Posterior cingulate gyrus (tissue), 11 donors: ENCODE data around the gene SMG1.
"Not testable (repeated sequence)": the region's sequence is repeated elsewhere in the genome, so short reads cannot be mapped to it uniquely, and the experiment has no call there.

Experiments
- DNase-seq, 10 donors: peaks; one replicate each; pipeline versions ENCODE4 v3.0.0 to v3.0.0-alpha.2; 2020 to 2021; ENCODE audit warnings: mixed read lengths in 3 of 10
- intact Hi-C: fragments of 100-400 bp; cut with DNase I; formaldehyde crosslinking; loops from one replicate; pipeline ENCODE4 v1.15.1; 2023

SMG1 gene

DNA sequence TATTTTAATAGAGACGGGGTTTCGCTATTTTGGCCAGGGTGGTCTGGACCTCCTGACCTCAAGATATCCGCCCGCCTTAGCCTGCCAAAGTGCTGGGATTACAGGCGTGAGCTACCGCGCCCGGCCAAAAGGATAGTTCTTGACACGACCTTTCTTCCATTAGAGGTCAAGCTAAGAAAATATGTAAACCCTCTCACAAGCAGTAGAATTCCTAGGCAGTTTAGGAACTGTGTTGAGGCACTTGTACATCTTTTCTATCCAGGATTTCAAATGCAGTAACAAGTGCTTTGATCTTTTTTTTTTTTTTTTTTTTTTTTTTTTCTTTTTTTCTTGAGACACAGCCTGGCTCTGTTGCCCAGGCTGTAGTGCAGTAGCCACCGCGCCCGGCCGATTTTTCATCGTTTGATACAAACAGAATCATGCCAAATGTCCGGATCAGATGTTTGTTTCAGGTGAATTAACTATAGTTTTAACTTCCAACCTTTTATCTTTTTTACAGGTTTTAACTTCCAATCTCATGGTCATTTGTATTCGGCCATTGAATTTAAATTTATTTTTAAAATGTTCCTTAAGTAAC, 123.4 kb downstream of the SMG1 start:
- peak in 1 of 10 donors; percentile 45 for DNase-seq
- intact Hi-C loops, result loop anchor here (5.0 kb wide), 1 partner anchor 264 kb away; the partner anchor contains the start of gene COQ7

DNA sequence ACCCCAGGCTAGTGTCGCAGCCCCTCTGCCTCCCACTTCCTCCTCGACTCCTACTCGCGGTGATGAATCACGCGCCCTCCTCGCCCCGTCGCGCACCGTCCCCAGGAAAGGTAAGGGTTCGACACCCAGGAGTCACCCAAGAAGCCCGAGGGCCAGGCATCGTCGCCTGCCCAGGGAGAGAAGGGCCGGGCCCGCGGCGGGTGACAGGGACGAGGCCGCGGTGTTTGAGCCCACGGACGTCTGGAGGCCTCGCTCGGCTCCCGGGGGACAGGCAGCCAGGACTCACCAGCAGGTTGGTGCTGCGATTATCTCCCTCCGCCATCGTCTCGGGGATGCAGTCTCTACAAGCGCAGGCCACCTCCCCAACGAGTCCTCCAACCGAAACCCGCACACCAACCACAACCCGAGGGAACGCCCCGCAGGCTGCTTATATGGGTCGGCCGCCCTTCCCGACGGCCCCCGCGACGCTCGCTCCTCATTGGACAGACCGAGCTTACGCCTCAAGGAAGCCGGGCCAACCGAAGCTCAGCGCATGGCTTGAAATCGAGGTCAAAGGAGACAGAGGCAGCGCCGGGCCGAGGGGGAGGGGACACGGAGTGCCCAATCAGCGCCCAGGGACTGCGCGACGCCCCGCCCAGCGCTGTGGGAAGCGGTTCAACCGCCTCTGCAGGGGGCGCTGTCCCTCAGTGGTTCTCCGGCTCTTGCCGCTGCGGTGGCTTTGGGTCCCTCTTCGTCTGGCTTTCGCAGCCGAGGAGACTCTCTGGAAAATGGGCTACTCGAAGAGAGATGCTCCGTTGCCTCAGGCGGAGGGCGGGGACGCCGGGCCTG, 124.8 kb downstream of the SMG1 start, which contains the start of gene ARL6IP1:
ARL6IP1 (minus strand) TSS at position 405 of the 828 bp plus-strand sequence; CDS start at position 322, 83 bp downstream.
- intact Hi-C loops, result loop anchor here (1.0 to 5.0 kb wide), 3 partner anchors 125 to 266 kb away; partner anchors contain the start of genes COQ7 and SMG1
- DNase-seq, result peak; percentile 97 to 100 (median 100)

- intact Hi-C loops, result loop anchor here (1.0 to 5.0 kb wide), 3 partner anchors 126 to 267 kb away; partner anchors contain the start of genes COQ7 and SMG1
- peak in 1 of 10 donors; percentile 10 for DNase-seq
These were observed 125.4 kb downstream of the SMG1 start for GRCh38 chr16:18800775-18801144.

- intact Hi-C loops, result loop anchor here (5.0 kb wide), 1 partner anchor 267 kb away; the partner anchor contains the start of gene COQ7
- DNase-seq, result no peak
These were observed 125.9 kb downstream of the SMG1 start for GRCh38 chr16:18800293-18800692.

DNA sequence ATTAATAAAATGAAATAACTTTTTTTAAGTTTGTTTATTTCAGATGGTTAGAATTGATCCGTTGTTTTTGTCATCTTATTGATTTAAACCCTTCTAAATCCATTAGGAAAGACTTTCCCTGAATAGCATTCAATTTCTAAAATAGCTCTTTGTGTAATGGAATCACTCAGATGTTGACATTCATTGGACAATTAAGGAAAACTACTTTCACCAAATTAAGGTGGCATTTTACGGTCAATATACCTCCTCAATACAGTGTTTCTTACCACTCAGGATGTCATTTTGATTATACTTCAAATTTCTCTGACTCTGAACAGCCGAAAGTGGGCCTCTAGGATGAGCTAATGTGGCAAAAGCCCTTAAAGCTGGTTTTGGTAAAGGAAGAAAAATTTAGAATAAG, 126.7 kb downstream of the SMG1 start:
- DNase-seq, result no peak
- intact Hi-C loops, result no loop called here

GRCh38 chr16:18797746-18798145, 128.5 kb downstream of the SMG1 start:
- intact Hi-C loops, result no loop called here
- no peak for DNase-seq

GRCh38 chr16:18796377-18796776, 129.8 kb downstream of the SMG1 start:
- intact Hi-C loops, result no loop called here
- DNase-seq, result no peak

GRCh38 chr16:18792836-18793433, 133.3 kb downstream of the SMG1 start:
- intact Hi-C loops, result no loop called here

GRCh38 chr16:18789850-18790706, 136.1 kb downstream of the SMG1 start, which contains the start of gene RPS15A:
Gene RPS15A (minus strand): TSS chr16:18790334. CDS start chr16:18789113, 1,221 bp downstream.
- intact Hi-C loops, result loop anchor here (10.0 kb wide), 1 partner anchor 585 kb away; no protein-coding TSS in a partner anchor
- peak; percentile 89 to 99 (median 92) for DNase-seq

More at GRCh38 chr16:18792836-18793433, 133.3 kb downstream of the SMG1 start:
- no peak for DNase-seq

GRCh38 chr16:18789515-18789849, 136.7 kb downstream of the SMG1 start:
- intact Hi-C loops, result loop anchor here (10.0 kb wide), 1 partner anchor 585 kb away; no protein-coding TSS in a partner anchor
- DNase-seq, result no peak

DNA sequence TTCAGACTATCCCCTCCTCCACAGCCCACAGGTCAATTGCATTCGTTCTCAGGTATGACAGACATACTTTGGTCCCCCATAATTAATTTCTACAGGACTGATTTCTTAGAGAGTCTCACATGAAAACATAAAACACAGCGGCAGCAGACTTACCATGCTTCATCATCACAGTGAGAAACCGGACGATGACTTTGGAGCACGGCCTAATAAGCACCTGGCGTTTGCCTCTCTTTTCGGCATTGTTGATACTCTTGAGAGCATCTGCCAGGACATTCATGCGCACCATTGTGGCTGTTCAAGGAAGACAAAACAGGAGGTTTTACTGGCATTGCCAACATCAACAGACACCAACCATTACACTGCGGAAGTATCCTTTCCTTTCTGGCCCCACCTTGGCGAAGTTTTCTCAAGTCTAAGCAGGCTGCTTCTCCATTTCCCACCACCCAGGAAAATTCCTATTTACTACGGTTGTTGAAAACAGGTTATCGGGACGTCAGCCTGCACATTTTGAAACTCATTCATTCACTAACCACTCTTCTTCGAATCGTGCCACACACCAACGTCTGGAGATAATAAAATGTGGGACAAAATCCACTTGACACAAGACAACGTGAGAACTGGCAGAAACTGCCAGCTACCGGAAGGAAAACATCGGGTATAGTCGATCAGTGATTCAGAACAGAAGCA, 137.2 kb downstream of the SMG1 start:
- no peak for DNase-seq
- intact Hi-C loops, result loop anchor here (10.0 kb wide), 1 partner anchor 586 kb away; no protein-coding TSS in a partner anchor

DNA sequence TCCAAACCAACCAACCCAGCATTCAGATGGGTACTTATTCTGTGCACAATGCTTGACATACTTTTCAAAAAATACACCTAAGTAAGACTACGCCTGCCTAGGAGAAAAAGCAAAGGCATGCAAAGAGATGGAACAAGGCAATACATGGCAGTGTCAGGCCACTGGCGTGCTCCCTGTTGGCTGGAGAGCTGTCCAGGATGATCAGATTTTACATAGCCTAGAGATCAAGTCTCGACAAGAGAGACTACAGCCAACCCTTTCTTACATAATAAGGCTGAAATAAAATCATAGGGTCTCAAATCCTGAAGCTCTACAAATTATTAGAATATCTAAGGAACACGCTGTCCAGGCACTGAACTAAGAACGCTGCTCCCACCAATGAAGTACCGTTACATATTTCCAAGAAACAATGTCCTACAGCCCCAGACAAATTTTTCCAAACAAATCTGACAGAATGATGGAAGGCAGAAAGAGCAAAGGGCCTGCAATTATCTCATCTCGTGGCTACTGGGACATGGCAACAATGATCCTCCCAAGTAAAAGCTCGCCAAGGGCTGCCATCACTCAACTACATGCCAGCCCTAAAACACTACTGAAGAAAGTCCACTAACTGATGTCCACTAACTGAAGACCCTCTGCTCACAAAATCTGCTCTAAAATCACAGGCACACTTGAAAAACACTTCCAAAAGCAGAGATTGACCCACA, 141.1 kb downstream of the SMG1 start:
- DNase-seq, result no peak

GRCh38 chr16:18783430-18784341, 142.5 kb downstream of the SMG1 start:
- intact Hi-C loops, result loop anchor here (10.0 kb wide), 1 partner anchor 591 kb away; no protein-coding TSS in a partner anchor
- peak in 1 of 10 donors; percentile 59 for DNase-seq

More for the DNA sequence above, 141.1 kb downstream of the SMG1 start:
- intact Hi-C loops, result loop anchor here (10.0 kb wide), 1 partner anchor 590 kb away; no protein-coding TSS in a partner anchor

- intact Hi-C loops, result loop anchor here (10.0 kb wide), 1 partner anchor 592 kb away; no protein-coding TSS in a partner anchor
- DNase-seq, result no peak
These were observed 143.3 kb downstream of the SMG1 start for GRCh38 chr16:18782697-18783429.

DNA sequence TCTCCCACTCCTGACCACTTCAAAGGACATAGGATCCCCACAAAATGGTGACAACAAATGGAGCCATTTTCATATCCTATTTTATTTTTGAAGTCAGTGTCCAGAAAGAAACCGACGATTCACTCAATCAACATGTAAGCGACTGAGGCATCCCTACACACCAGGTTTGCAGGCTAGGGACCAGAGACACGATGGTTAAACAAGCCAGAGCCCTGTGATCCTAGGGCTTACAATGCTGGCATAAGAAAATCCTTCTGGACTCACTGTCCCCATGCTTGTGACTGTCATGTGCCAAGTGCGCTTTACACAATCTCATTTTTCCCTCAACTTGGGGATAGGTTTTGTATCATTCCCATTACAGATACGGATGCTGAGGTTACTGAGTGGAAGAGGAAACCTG, 145.0 kb downstream of the SMG1 start:
- intact Hi-C loops, result loop anchor here (10.0 kb wide), 1 partner anchor 594 kb away; no protein-coding TSS in a partner anchor

DNA sequence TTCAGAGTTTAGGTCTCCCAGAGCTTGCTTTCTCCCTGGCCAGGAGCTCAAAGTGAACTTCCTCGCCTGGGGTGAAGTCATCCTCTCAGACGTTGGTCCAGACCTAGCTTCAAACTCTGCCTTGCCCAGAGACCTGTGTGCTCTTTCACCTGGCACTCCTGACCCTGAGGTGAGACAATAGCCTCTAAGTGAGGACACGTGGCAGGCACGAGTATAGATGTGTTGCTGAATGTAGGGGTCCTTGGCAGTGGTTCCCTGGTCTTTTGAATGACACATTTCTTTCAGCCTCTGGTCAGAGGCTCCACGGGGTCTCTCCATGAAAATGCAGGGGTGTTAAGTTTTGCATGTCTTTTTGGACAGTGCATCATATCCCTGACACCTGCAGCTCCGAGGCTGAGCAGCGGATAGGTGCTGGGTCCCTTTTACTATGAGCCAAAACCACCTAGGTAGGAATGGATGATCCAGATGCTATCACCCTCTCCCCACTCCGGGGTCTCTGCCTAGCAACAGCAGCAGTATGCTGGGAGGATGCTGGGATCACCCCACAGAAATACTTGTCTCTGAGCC, 145.7 kb downstream of the SMG1 start:
- DNase-seq, result not testable (repeated sequence)
- intact Hi-C loops, result loop anchor here (10.0 kb wide), 1 partner anchor 594 kb away; no protein-coding TSS in a partner anchor

More for the DNA sequence above, 145.0 kb downstream of the SMG1 start:
- DNase-seq, result not testable (repeated sequence)
